ENCODE data around the gene FRMD8.

FRMD8 gene

DNA sequence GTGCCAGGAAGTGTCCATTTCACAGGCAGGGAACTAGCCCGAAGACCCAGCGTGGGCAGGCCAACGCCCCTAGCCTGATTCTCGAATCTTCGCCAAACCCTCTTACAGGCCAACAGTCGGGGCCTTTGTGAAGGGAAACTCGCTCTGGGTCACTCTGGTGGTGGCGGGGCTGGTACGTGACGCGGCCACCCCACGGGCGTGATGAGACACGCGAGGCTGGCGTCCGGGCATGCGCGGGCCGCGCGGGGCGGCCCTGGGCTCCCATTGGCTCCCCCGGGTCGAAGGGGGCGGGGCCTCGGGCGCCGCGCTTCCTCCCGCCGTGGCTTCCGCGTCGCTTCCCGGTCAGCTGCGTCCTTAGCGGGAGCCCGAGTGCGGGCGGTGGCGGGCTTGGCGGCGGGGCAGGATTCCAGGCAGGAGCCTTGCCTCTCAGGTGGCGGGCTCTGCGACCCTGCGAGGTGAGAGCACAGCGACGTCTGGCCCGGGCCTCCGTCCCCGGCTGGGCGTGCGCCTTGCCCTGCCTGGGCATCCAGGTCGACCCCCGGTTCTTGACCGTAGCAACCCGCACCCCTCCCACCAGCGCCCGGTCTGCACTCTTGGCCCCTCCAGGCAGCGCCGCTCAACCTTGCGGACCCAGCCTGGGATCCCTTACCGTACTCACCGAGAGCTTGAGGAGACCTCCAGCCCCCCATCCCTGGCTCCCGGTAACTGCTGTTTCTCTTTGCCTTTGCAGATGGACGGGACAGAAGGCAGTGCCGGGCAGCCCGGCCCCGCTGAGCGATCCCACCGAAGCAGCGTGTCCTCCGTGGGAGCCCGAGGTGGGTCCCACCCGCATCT, at the start of gene FRMD8:
FRMD8 (plus strand) TSS at position 331 of the 834 bp plus-strand sequence; CDS start at position 731, 400 bp downstream.
- DNase-seq: peak; percentile 86 to 88

GRCh38 chr11:65338676-65339075, 47.8 kb upstream of the FRMD8 start:
- no peak for DNase-seq

DNA sequence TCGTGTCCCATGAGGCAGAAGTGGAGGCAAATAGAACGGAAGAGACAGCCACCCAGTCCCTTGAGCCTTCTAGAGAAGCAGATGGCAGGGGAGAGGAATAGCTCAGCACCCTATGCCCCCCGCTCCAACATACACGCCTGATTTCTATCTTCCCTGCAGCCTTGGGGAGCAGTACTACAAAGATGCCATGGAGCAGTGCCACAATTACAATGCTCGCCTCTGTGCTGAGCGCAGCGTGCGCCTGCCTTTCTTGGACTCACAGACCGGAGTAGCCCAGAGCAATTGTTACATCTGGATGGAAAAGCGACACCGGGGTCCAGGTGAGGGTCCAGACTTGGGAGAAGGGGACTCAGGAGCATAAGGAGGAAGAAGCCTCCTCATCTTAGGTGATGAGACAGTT, 46.2 kb upstream of the FRMD8 start:
- DNase-seq: no peak

GRCh38 chr11:65341856-65342255, 44.6 kb upstream of the FRMD8 start:
- DNase-seq: no peak

- no peak for DNase-seq
Measured at GRCh38 chr11:65351511-65351910, 34.9 kb upstream of the FRMD8 start.

DNA sequence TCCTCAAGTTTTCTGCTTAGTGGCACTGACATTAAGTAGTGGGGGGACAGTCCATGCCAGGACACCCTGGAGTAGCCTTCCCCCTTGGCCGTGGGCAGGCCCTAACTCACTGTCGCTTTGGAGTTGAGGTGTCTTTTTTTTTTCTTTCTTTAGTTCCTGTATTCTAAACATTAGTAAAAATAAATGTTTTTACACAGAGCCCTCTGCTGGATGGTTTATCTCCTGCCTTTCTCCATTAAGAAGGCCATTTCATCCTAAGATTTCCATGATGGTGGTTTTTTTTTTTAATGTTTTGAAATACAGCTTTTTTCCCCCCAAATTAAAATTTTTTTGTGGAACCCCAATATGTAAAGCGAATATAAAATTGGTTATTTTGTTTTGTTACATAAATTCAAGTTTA, 33.7 kb upstream of the FRMD8 start:
- DNase-seq: no peak

- no peak for DNase-seq
Measured at GRCh38 chr11:65353376-65353775, 33.1 kb upstream of the FRMD8 start.

DNA sequence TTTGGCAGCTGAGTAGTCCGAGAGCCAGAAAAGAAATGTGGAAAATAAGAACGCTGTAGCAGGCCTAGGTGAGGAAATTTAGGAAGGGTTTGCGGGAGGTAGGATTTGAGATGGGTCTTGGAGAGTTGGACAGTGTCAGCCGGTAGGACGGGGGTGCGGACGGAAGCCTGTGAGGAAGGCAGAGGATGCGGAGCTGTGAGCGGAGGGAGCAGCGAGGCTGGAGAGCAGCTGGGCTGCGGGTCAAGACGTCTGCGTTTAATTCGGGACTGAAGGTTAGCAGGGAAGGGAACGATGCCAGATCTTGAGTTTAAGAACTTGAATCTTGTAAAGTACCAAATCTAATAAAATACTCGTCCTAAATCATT, 32.6 kb upstream of the FRMD8 start:
- no peak for DNase-seq

GRCh38 chr11:65354265-65355012, 32.0 kb upstream of the FRMD8 start, which contains the start of gene TIGD3:
TIGD3 (plus strand) TSS chr11:65354751; CDS start chr11:65355809, 1,058 bp downstream.
- peak; percentile 95 to 97 for DNase-seq

GRCh38 chr11:65355013-65355775, 31.2 kb upstream of the FRMD8 start:
- DNase-seq: peak; percentile 45 to 71

DNA sequence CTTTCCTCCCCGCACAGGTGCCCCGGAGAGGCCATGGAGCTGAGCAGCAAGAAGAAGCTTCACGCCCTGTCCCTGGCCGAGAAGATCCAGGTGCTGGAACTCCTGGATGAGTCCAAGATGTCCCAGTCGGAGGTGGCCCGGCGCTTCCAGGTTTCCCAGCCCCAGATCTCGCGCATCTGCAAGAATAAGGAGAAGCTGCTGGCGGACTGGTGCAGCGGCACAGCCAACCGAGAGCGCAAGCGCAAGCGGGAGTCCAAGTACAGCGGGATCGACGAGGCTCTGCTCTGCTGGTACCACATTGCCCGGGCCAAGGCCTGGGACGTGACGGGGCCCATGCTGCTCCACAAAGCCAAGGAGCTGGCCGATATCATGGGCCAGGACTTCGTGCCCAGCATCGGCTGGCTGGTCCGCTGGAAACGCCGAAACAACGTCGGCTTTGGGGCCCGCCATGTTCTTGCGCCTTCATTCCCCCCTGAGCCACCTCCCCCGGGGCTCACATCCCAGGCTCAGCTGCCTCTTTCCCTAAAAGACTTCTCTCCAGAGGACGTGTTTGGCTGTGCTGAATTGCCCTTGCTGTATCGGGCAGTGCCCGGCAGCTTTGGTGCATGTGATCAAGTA, 30.6 kb upstream of the FRMD8 start:
- no peak for DNase-seq

DNA sequence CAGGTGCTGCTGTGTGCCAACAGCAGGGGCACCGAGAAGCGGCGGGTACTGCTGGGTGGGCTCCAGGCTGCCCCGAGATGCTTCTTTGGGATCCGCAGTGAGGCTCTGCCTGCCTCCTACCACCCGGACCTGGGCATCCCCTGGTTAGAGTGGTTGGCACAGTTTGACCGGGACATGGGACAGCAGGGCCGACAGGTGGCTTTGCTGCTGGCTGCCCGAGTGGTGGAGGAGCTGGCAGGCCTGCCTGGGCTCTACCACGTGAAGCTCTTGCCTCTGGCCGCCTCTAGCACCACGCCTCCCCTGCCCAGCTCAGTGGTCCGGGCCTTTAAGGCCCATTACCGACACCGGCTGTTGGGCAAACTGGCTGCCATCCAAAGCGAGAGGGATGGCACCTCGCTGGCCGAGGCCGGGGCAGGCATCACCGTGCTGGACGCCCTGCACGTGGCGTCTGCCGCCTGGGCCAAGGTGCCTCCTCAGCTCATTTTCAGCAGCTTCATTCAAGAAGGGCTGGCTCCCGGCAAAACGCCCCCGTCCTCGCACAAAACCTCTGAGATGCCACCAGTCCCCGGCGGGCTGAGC, 30.0 kb upstream of the FRMD8 start:
- no peak for DNase-seq

DNA sequence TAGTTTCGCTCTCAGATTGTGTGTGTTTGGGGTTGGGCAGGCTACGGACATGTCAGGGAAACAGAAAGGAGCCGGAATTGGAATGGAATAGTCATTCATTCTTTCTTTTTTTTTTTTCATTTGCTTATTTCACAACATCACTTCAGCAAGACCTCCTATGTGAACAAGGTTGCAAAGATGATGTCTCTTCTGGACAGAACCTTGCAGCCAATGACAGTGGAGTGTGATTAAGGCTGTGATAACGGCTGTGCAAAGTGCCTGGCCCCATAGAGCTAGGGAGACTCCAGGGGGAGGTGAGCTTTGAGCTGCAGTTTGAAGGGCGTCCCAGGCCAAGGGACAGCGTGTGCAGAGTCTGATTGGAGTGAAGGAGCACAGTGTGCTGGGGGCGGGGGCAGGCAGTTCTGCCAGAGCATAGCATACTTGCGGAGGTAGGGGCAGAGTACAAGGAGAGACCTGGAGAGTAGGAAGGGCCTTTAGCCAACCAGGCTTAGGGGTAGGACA, 28.5 kb upstream of the FRMD8 start:
- DNase-seq: no peak

GRCh38 chr11:65362320-65362931, 24.0 kb upstream of the FRMD8 start:
- no peak for DNase-seq

GRCh38 chr11:65362966-65363365, 23.5 kb upstream of the FRMD8 start:
- DNase-seq: no peak

GRCh38 chr11:65363770-65364169, 22.7 kb upstream of the FRMD8 start:
- DNase-seq: no peak

GRCh38 chr11:65366340-65366773, 20.1 kb upstream of the FRMD8 start:
- no peak for DNase-seq

DNA sequence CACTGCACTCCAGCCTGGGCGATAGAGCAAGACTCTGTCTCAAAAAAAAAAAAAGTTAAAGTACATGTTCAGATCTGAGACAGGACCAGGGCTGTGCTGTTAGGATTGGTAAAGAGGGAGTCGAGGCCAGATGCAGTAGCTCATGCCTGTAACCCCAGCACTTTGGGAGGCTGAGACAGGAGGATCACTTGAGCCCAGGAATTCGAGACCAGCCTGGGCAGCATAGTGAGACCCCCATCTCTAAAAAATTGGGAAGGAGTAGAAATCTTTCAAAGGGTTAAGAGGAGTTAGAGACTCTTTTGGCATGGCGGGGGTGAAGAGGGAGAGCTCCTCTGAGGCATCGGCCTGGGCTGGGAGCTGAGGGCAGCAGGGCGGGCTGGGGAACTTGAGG, 15.8 kb upstream of the FRMD8 start:
- DNase-seq: no peak

- no peak for DNase-seq
Measured at GRCh38 chr11:65373839-65374580, 12.4 kb upstream of the FRMD8 start.

- DNase-seq: no peak
Measured at GRCh38 chr11:65375012-65375411, 11.4 kb upstream of the FRMD8 start.

GRCh38 chr11:65376138-65376713, 10.2 kb upstream of the FRMD8 start:
- DNase-seq: no peak
